ENCODE data around the gene METTL25B.
A peak's percentile ranks its signal among the peaks of the same experiment; 100 is the strongest.

DNA sequence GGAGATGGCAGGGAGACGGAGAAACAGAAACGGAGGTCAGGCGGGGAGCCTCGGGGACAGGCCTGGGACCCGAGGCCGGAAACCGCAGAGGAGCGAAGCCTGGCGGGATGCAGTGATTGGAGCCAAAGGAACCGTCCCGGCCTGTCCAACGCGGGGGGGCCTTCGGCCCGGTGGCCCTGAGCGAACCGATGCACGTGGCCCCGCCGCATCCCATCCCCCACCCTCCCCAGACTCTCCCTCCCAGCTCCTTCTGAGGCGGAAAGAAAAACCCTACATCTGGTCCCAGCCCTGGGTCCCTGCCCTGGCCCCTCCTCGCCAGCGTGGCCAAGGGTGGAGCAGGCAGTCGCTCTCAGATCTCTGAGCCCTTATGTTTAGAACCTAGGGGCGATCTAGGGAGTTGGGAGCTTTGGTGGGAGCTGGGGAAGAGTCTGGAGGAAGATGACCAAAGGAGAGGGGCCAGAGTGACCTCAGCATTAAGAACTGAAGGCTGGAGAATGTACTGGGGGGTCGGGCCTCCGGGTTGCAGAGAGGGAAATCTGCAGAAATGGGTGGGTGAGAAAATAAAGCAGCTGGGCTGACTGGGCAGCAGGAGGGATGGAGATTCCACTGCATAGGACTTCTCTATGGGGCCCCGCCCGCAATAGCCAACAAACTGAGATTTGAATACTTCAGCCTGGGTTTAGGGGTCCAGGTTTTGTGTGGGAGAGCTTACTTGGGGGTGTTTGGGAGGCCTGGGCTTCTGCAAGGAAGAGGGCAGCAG is 21.4 kb upstream of the METTL25B start:
- no peak for TF ChIP-seq POLR2A (IDR thresholded peaks at IDR 0.05)
- TF ChIP-seq, protein P1, sequence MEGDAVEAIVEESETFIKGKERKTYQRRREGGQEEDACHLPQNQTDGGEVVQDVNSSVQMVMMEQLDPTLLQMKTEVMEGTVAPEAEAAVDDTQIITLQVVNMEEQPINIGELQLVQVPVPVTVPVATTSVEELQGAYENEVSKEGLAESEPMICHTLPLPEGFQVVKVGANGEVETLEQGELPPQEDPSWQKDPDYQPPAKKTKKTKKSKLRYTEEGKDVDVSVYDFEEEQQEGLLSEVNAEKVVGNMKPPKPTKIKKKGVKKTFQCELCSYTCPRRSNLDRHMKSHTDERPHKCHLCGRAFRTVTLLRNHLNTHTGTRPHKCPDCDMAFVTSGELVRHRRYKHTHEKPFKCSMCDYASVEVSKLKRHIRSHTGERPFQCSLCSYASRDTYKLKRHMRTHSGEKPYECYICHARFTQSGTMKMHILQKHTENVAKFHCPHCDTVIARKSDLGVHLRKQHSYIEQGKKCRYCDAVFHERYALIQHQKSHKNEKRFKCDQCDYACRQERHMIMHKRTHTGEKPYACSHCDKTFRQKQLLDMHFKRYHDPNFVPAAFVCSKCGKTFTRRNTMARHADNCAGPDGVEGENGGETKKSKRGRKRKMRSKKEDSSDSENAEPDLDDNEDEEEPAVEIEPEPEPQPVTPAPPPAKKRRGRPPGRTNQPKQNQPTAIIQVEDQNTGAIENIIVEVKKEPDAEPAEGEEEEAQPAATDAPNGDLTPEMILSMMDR (IDR thresholded peaks at IDR 0.05), result no peak
- peak in 1 of 4 donors; percentile 61 for TF ChIP-seq POLR2AphosphoS5 (IDR thresholded peaks at IDR 0.05)
- no peak for TF ChIP-seq EP300 (IDR thresholded peaks at IDR 0.05)

Data from sigmoid colon (tissue), 4 donors.